Stimulated activated CD4-positive, alpha-beta T cell treated with anti-CD3 and anti-CD28 coated beads, Interleukin-1b, Interleukin-23, amount 100 ng/mL, for 24 hours (primary cell): ENCODE data around the gene EXD3.
A peak's percentile ranks its signal among the peaks of the same experiment; 100 is the strongest.

ENCODE experiments used
- DNase-seq, 4 experiments: peaks; one replicate each; pipeline ENCODE4 v3.0.0-alpha.2; 2020; ENCODE audit warnings: low read depth in 4 of 4, low spot score in 1 of 4

EXD3 gene

DNA sequence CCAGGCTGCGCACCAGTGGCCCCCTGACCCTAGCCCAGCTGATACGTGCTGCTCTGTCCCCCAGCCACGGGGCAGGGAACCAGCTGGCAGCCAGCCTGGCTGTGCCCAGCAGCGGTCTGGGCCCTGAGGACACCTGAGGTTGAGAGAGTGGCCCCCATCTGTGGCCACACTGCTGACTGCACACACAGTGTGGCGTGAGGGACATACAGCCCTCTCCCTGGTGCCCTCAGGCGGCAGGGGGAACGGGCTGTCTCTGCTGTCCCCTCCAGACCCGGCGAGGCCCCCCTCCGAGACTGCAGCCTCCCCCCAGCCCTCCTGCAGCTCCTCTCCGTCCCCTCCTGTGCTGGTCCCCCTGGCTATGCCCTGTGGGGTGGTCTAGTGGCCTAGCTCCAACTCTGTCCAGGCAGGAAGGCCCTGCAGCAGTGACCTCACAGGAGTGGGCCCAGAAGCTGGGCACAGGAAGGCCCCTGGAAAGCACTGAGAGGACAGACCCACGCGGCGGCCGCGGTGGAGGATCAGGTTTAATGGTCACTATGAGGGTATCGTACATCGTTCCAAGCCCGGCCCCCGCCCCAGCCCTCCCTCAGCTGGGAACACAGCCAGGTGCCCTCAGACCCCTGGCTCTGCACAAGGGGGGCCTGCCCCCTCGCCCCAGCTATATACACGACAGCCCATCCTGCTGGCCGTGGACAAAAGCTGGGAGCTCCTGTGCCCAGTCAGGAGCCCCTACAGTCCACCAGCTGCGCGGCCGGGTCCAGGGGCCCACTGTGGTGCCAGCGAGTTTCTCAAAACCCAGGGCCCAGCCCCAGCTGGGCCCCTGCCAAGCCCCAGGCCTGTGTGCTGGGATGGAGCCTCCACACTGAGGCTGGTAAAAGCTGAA is 25.0 kb upstream of the EXD3 start:
- DNase-seq, result no peak

GRCh38 chr9:137446851-137447471 is 24.0 kb upstream of the EXD3 start:
- no peak for DNase-seq

DNA sequence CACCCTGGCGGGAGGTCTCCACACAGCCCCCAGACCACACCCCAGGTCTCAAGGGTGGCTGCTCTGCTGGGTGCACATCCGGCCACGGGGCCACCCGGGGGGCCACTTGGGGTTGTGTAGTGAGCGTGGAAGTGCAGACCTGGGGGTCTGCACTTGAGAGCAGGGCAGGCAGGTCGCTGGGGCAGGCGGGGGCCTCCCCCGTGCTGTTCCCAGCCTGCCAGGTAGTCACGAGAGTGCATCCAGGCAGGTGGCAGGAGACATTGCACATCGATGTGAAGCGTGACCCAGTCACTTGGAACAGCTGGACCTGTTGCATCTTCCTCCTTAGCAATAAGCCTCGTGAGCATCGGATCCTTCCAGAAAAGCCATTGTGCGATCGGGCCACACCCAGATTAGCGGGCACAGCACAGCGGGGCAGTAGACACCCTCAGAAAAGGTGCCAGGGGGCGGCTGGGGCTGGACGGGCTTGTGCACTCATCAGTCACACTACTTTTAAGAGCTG is 23.0 kb upstream of the EXD3 start:
- DNase-seq, result no peak

DNA sequence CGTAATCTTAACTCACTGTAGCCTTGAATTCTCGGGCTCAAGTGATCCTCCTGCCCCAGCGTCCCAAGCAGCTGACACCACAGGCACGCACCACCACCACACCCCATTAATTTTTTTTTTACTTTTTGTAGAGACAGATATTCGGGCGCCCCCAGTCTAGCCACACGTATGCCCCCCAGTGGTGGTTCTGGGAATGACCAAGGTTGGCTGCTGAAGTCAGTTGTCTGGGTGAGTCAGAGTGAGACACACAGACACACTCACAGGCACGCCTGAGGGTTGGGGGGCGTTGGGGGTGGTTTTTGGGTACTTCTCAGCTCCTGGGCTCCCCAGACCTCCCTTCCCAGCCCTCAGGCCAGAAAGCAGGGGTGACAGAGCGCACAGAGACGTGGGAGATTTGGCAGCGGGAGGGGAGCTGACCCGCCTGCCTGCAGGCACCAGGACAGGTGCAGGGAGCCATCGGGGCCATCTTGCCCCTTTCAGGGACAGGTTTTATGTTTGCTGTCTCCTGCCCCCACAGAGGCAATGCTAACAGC is 22.4 kb upstream of the EXD3 start:
- peak; percentile 65 to 84 (median 80) for DNase-seq

GRCh38 chr9:137444106-137444790 is 21.3 kb upstream of the EXD3 start:
- no peak for DNase-seq

GRCh38 chr9:137441935-137442321 is 19.0 kb upstream of the EXD3 start:
- no peak for DNase-seq

- no peak for DNase-seq
These were observed 18.4 kb upstream of the EXD3 start, which contains the start of gene ENTPD8 for GRCh38 chr9:137441289-137441934. TSS of gene ENTPD8 (minus strand) at chr9:137441357. CDS start at chr9:137438285, 3,072 bp downstream.

DNA sequence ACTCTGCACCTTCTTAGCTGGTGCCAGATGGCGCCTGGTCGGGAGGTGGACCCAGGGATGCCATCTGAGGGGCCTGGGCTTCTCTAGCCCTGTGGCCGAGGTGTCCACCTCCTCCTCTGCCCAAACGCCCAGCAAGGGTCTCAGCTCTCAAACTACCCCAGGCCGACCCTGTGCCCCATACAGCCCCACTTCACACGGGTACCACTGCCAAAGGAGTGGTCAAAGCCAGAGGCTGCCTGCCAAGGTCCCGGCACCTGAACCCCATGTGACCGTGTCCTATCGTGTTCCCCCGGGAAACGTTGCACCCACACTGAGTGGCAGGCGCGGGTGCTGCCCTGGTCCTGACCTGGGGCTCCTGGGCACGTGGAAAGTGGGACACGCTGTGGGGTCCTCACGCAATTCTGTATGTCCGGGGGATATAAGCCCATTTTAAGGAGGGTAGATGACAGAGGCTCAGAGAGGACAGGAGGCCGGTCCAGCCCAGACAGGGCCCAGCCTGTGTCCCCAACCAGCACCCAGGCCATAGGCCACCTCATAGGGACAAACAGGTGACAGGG is 16.3 kb upstream of the EXD3 start:
- DNase-seq, result no peak

GRCh38 chr9:137438591-137439157 is 15.7 kb upstream of the EXD3 start:
- DNase-seq, result no peak

GRCh38 chr9:137437691-137438590 is 15.0 kb upstream of the EXD3 start:
- no peak for DNase-seq

GRCh38 chr9:137436761-137437600 is 14.0 kb upstream of the EXD3 start:
- no peak for DNase-seq

GRCh38 chr9:137435980-137436760 is 13.2 kb upstream of the EXD3 start:
- no peak for DNase-seq

DNA sequence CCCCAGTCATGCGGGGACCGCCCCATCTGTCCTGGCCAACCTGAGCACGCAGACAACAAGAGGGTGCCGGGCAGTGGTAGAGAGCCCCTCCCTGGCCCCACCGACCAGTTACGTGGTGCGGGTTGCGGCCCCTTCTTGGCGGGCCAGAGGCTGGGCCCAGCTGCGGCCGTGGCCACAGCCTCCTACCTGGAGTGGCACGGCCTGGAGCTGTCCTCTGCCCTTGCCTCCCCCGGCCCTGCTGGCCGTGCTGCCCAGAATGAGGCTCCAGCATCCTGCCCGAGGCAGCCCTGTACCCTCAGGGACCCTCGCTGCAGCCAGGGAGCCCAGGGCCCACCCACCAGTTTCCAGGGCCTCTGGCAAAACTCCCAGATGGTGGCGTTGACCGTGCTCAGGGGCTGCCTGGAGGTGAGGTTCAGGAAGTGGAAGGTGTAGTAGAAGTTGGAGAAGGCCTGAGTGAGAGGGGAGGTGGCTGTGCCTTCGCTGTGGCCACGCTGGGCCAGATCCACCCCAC is 12.5 kb upstream of the EXD3 start:
- no peak for DNase-seq

DNA sequence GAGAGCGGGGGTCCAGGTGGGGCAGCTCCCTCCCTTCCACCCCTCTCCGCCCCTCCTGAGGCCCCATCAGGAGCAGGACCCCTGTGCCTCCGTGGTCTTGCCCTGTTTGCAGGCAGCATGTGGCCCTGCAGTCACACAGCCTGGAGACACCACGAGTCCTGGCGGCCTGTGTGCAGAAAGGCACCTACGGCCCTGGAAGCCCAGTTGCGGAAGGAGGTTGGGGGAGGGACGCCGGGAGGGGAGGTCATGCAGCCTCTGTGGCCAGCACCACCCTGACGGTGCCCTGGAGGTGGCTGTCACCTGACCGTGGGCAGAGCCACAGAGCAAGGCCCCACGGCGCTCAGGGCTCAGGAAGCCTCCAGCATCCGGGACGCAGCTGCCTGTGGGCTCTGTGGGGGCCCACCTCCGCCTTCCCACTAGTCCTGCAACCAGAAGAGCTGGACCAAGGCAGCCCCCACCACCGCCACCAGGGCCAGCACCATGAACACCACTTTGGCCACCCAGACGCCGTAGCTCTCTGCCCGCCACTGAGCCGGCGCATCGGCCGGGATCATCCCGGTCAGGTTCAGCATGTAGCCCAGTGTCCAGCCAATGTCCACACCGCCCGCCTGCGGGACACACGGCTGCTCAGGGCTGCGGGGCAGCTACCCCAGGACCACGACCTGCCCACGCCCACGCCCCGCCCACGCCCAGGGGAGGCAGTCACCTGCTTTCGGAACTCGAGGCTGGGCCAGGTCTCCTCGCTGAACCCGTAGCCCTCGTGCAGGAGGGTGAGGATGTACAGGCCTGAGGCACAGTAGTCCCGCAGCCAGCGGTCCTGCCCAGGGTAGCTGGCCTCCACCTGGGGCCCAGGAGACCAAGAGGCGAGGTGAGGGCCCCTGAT is 11.8 kb upstream of the EXD3 start:
- no peak for DNase-seq

GRCh38 chr9:137433916-137434431 is 11.0 kb upstream of the EXD3 start:
- DNase-seq, result no peak

GRCh38 chr9:137433349-137433915 is 10.5 kb upstream of the EXD3 start:
- DNase-seq, result no peak
